Tibial nerve (tissue), 4 donors: ENCODE data around the gene TFEC. TPM values are rescaled to one million over a fixed set of nuclear protein-coding genes. Genes with fewer than 3 reads are reported as not detected.

Experiments used
- DNase-seq, 2 donors: peaks; one replicate each; pipeline ENCODE4 v3.0.0-alpha.2; 2019; ENCODE audit warnings: low spot score in 2 of 2
- H3K27ac ChIP-seq, 4 donors: fragments of 200-600 bp; sonication (generic) in 3 of 4; one replicate each; pipeline ENCODE4 v1.5.1; 2017 to 2019; ENCODE audit warnings: mild to moderate bottlenecking in 1 of 4
- H3K27me3 ChIP-seq, 2 donors: fragments of 200-600 bp; sonication (generic) in 1 of 2; one replicate each; pipeline versions ENCODE4 v1.5.1 to v1.6.0; 2017 to 2019
- H3K36me3 ChIP-seq, 3 donors: fragments of 200-600 bp; sonication (generic); one replicate each; pipeline ENCODE4 v1.5.1; 2018 to 2019
- H3K4me1 ChIP-seq, 4 donors: fragments of 200-600 bp; sonication (generic) in 3 of 4; one replicate each; pipeline ENCODE4 v1.5.1; 2017 to 2019
- H3K4me3 ChIP-seq, 4 donors: fragments of 200-600 bp; sonication (generic) in 3 of 4; one replicate each; pipeline ENCODE4 v1.5.1; 2017 to 2019; ENCODE audit warnings: mild to moderate bottlenecking in 1 of 4, moderate library complexity in 1 of 4
- H3K9me3 ChIP-seq, 4 donors: fragments of 200-600 bp; sonication (generic) in 3 of 4; one replicate each; pipeline ENCODE4 v1.5.1; 2017 to 2019
- CTCF ChIP-seq, 5 experiments: fragments of 200-600 bp in 3 of 5; fragments of 450-650 bp in 2 of 5; sonication (generic) in 3 of 5; IDR thresholded peaks; one replicate each; pipeline ENCODE4 v1.5.1; 2016 to 2019; ENCODE audit warnings: antibody characterized with exemption in 5 of 5, mild to moderate bottlenecking in 3 of 5, moderate library complexity in 2 of 5
- EP300 ChIP-seq, 2 donors: sonication (generic); formaldehyde crosslinking; IDR thresholded peaks; one replicate each; pipeline ENCODE4 v1.6.1; 2017; ENCODE audit warnings: antibody characterized with exemption in 2 of 2, mild to moderate bottlenecking in 1 of 2
- POLR2A ChIP-seq, 2 donors: fragments of 450-650 bp; IDR thresholded peaks; one replicate each; pipeline ENCODE4 v1.6.1; 2017; ENCODE audit warnings: antibody characterized with exemption in 2 of 2, mild to moderate bottlenecking in 2 of 2, moderate library complexity in 2 of 2
- WGBS, 2 donors: methylation state at CpG; one replicate each; pipeline ENCODE4 v1.1.5; 2018; 5-methylcytosine and 5-hydroxymethylcytosine counted together
- total RNA-seq, 4 donors: library from RNA; depleted of rRNA; stranded (reverse); fragments of >200 nt; gene quantifications; one replicate each; pipeline ENCODE4 v1.1.0, GENCODE V29; 2016

TFEC gene
- total RNA-seq, 4 donors from 2014 or later = 2.6 to 9.9 (median 4.1) TPM

GRCh38 chr7:115952832-115953231 lies 77.7 kb downstream of the TFEC start:
- Histone ChIP-seq H3K27ac (no peak overlapping the region), H3K4me1 (no peaks in the 10 kb centered on the region), H3K27me3 (no peaks in the 10 kb centered on the region), H3K36me3 (no peaks in the 10 kb centered on the region), H3K4me3 (no peak overlapping the region), H3K9me3 (no peaks in the 10 kb centered on the region)
- WGBS, 2 donors = 80 to 82% methylated on average over 4 of the region's 4 CpGs
- TF ChIP-seq EP300 (IDR thresholded peaks at IDR 0.05) = no peak
- no peak for TF ChIP-seq POLR2A (IDR thresholded peaks at IDR 0.05)
- no peak for TF ChIP-seq CTCF (IDR thresholded peaks at IDR 0.05)
- no peak for DNase-seq

GRCh38 chr7:115951547-115951946 lies 79.0 kb downstream of the TFEC start:
- 85 to 91% methylated on average over 1 of the region's 1 CpG for WGBS, 2 donors
- Histone ChIP-seq H3K27ac (no peak overlapping the region), H3K9me3 (no peaks in the 10 kb centered on the region), H3K4me1 (no peaks in the 10 kb centered on the region), H3K36me3 (no peaks in the 10 kb centered on the region), H3K27me3 (no peaks in the 10 kb centered on the region), H3K4me3 (no peak overlapping the region)
- no peak for DNase-seq
- TF ChIP-seq POLR2A (IDR thresholded peaks at IDR 0.05) (no peak), EP300 (IDR thresholded peaks at IDR 0.05) (no peak), CTCF (IDR thresholded peaks at IDR 0.05) (no peak)

- 39 to 46% methylated on average over 5 of the region's 5 CpGs for WGBS, 2 donors
- Histone ChIP-seq H3K27ac (no peak overlapping the region), H3K9me3 (no peaks in the 10 kb centered on the region)
Observed at GRCh38 chr7:115941703-115942268, 88.8 kb downstream of the TFEC start.

GRCh38 chr7:115940460-115941060 lies 90.0 kb downstream of the TFEC start:
- no peaks in the 10 kb centered on the region for H3K36me3 ChIP-seq
- no peak for DNase-seq
- no peak overlapping the region for H3K27ac ChIP-seq
- TF ChIP-seq CTCF (IDR thresholded peaks at IDR 0.05) (no peak), POLR2A (IDR thresholded peaks at IDR 0.05) (no peak), EP300 (IDR thresholded peaks at IDR 0.05) (no peak)
- H3K9me3 ChIP-seq = no peaks in the 10 kb centered on the region
- no peaks in the 10 kb centered on the region for H3K27me3 ChIP-seq
- 82 to 83% methylated on average over 3 of the region's 3 CpGs for WGBS, 2 donors
- H3K4me1 ChIP-seq = no peaks in the 10 kb centered on the region
- H3K4me3 ChIP-seq = no peak overlapping the region

More at GRCh38 chr7:115941703-115942268, 88.8 kb downstream of the TFEC start:
- Histone ChIP-seq H3K27me3 (no peaks in the 10 kb centered on the region), H3K36me3 (no peaks in the 10 kb centered on the region), H3K4me3 (no peak overlapping the region), H3K4me1 (no peaks in the 10 kb centered on the region)
- no peak for TF ChIP-seq CTCF (IDR thresholded peaks at IDR 0.05)
- TF ChIP-seq POLR2A (IDR thresholded peaks at IDR 0.05) = no peak
- no peak for TF ChIP-seq EP300 (IDR thresholded peaks at IDR 0.05)
- no peak for DNase-seq

- DNase-seq = no peak
- Histone ChIP-seq H3K27ac (no peak overlapping the region), H3K4me1 (no peaks in the 10 kb centered on the region), H3K9me3 (no peaks in the 10 kb centered on the region), H3K27me3 (no peaks in the 10 kb centered on the region), H3K36me3 (no peaks in the 10 kb centered on the region), H3K4me3 (no peak overlapping the region)
- 76 to 84% methylated on average over 1 of the region's 1 CpG for WGBS, 2 donors
- no peak for TF ChIP-seq POLR2A (IDR thresholded peaks at IDR 0.05)
- no peak for TF ChIP-seq EP300 (IDR thresholded peaks at IDR 0.05)
- no peak for TF ChIP-seq CTCF (IDR thresholded peaks at IDR 0.05)
Observed at GRCh38 chr7:115937960-115938359, 92.6 kb downstream of the TFEC start.
